ENCODE measurements around the gene ZSCAN16. TPM values are rescaled to one million over a fixed set of nuclear protein-coding genes. Genes with fewer than 3 reads are reported as not detected.

ZSCAN16 gene
- total RNA-seq, 2 experiments from 2014 or later, result 7.6 to 8.6 TPM

GRCh38 chr6:28107506-28107905, 16.9 kb upstream of the ZSCAN16 start:
- POLR2A ChIA-PET, result interaction anchor here (1.3 kb wide), 1 partner anchor 8 kb away, joined by 4 read pairs; no protein-coding TSS in a partner anchor
- Histone ChIP-seq H3K4me2 (ENCODE audit: low read length) (no peak overlapping the region), H3K36me3 (ENCODE audit: insufficient read depth, low read length) (no peaks in the 10 kb centered on the region), H3K4me1 (ENCODE audit: insufficient read depth, low read length, poor library complexity, severe bottlenecking) (peaks cover 23% of the 10 kb centered on the region), H3K79me2 (ENCODE audit: insufficient read depth, low read depth, low read length) (no peaks in the 10 kb centered on the region), H3K9me2 (ENCODE audit: insufficient read depth, low read length) (no peaks in the 10 kb centered on the region), H4K20me1 (ENCODE audit: insufficient read depth, low read length) (no peaks in the 10 kb centered on the region), H3K4me3 (ENCODE audit: low read depth, low read length, poor library complexity, severe bottlenecking) (no peak overlapping the region), H3K27ac (ENCODE audit: low read depth, low read length, poor library complexity, severe bottlenecking) (no peak overlapping the region), H2AFZ (ENCODE audit: low read length) (no peak overlapping the region), H3K9me3 (ENCODE audit: low read length) (no peaks in the 10 kb centered on the region)
- BruUV-seq (replicated peaks), result no TSS peak
- TF ChIP-seq CTCF (conservative IDR thresholded peaks at IDR 0.05; ENCODE audit: low read length) (no peak), EZH2phosphoT487 (IDR thresholded peaks at IDR 0.05; ENCODE audit: borderline replicate concordance, low read depth, low read length) (no peak)
- no peak for DNase-seq (ENCODE audit: low spot score)
- CTCF ChIA-PET (ENCODE audit: unreplicated experiment), result no interaction called here
- intact Hi-C loops (cut with micrococcal nuclease; ENCODE audit: unreplicated experiment), result no loop called here

GRCh38 chr6:28111964-28112363, 12.4 kb upstream of the ZSCAN16 start:
- intact Hi-C loops (cut with micrococcal nuclease; ENCODE audit: unreplicated experiment), result no loop called here
- no peaks in the 10 kb centered on the region for H3K9me3 ChIP-seq (ENCODE audit: low read length)
- H3K27ac ChIP-seq (ENCODE audit: low read depth, low read length, poor library complexity, severe bottlenecking), result no peak overlapping the region
- H3K4me3 ChIP-seq (ENCODE audit: low read depth, low read length, poor library complexity, severe bottlenecking), result no peak overlapping the region
- H3K4me2 ChIP-seq (ENCODE audit: low read length), result no peak overlapping the region
- no peaks in the 10 kb centered on the region for H3K4me1 ChIP-seq (ENCODE audit: insufficient read depth, low read length, poor library complexity, severe bottlenecking)
- ChIA-PET POLR2A (interaction anchor here (0.7 to 1.0 kb wide), 2 partner anchors 15 to 16 kb away, joined by 3 read pairs; no protein-coding TSS in a partner anchor), CTCF (ENCODE audit: unreplicated experiment) (no interaction called here)
- no peaks in the 10 kb centered on the region for H4K20me1 ChIP-seq (ENCODE audit: insufficient read depth, low read length)
- H3K79me2 ChIP-seq (ENCODE audit: insufficient read depth, low read depth, low read length), result no peaks in the 10 kb centered on the region
- TF ChIP-seq EZH2phosphoT487 (IDR thresholded peaks at IDR 0.05; ENCODE audit: borderline replicate concordance, low read depth, low read length) (no peak), CTCF (conservative IDR thresholded peaks at IDR 0.05; ENCODE audit: low read length) (no peak)
- no peak overlapping the region for H2AFZ ChIP-seq (ENCODE audit: low read length)
- TSS peak; percentile 11 for BruUV-seq (replicated peaks)
- H3K36me3 ChIP-seq (ENCODE audit: insufficient read depth, low read length), result peaks cover 28% of the 10 kb centered on the region
- H3K9me2 ChIP-seq (ENCODE audit: insufficient read depth, low read length), result no peaks in the 10 kb centered on the region
- DNase-seq (ENCODE audit: low spot score), result no peak

GRCh38 chr6:28115799-28116198, 8.6 kb upstream of the ZSCAN16 start:
- no peak overlapping the region for H3K4me3 ChIP-seq (ENCODE audit: low read depth, low read length, poor library complexity, severe bottlenecking)
- no peak for TF ChIP-seq EZH2phosphoT487 (IDR thresholded peaks at IDR 0.05; ENCODE audit: borderline replicate concordance, low read depth, low read length)
- TF ChIP-seq CTCF (conservative IDR thresholded peaks at IDR 0.05; ENCODE audit: low read length), result no peak
- no peaks in the 10 kb centered on the region for H3K9me2 ChIP-seq (ENCODE audit: insufficient read depth, low read length)
- intact Hi-C loops (cut with micrococcal nuclease; ENCODE audit: unreplicated experiment), result no loop called here
- no peak overlapping the region for H3K4me2 ChIP-seq (ENCODE audit: low read length)
- H3K36me3 ChIP-seq (ENCODE audit: insufficient read depth, low read length), result peaks cover 61% of the 10 kb centered on the region
- no peak overlapping the region for H3K27ac ChIP-seq (ENCODE audit: low read depth, low read length, poor library complexity, severe bottlenecking)
- H3K79me2 ChIP-seq (ENCODE audit: insufficient read depth, low read depth, low read length), result no peaks in the 10 kb centered on the region
- no peaks in the 10 kb centered on the region for H3K9me3 ChIP-seq (ENCODE audit: low read length)
- H3K4me1 ChIP-seq (ENCODE audit: insufficient read depth, low read length, poor library complexity, severe bottlenecking), result no peaks in the 10 kb centered on the region
- ChIA-PET CTCF (ENCODE audit: unreplicated experiment) (no interaction called here), POLR2A (interaction anchor here (1.0 to 1.1 kb wide), 3 partner anchors 8 to 10 kb away, joined by 3 to 5 read pairs (median 4); no protein-coding TSS in a partner anchor)
- no peaks in the 10 kb centered on the region for H4K20me1 ChIP-seq (ENCODE audit: insufficient read depth, low read length)
- no TSS peak for BruUV-seq (replicated peaks)
- no peak overlapping the region for H2AFZ ChIP-seq (ENCODE audit: low read length)
- no peak for DNase-seq (ENCODE audit: low spot score)

Data from OCI-LY7 (cell line).